Measurements from ENCODE around the gene CHSY1. TPM values are rescaled to one million over a fixed set of nuclear protein-coding genes. Genes with fewer than 3 reads are reported as not detected.
"Not testable (repeated sequence)": the region's sequence is repeated elsewhere in the genome, so short reads cannot be mapped to it uniquely, and the experiment has no call there.

The CHSY1 gene
- total RNA-seq, 1 donor: 23.4 TPM

DNA sequence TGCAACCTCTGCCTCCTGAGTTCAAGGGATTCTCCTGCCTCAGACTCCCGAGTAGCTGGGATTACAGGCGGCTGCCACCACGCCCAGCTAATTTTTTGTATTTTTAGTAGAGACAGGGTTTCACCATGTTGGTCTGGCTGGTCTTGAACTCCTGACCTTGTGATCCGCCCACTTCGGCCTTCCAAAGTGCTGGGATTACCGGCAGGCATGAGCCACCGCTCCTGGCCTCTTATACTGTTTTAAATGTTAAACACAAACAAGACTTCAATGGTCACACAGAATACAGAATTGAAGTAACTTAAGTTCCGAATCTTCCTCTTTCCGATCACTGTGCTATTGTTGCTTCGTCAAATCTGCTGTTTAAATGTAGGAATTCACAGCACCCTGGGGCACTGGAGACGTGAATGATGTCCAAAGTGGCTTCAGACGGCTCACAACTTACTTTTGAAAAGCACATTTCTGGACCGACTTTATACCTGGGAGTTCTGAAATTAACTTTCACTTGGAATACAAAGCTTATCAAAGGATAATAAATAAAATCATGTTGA lies 125.9 kb downstream of the CHSY1 start:
- not testable (repeated sequence) for DNase-seq (ENCODE audit: low read depth in 2 of 3, low spot score in 2 of 3)

Other genes starting within 250 kb of the CHSY1 start
- gene SELENOS, start 25.4 kb upstream of the CHSY1 start, total RNA-seq: 35.0 TPM
- gene SNRPA1, start 43.2 kb upstream of the CHSY1 start, total RNA-seq: 12.1 TPM
- 0.54 TPM for gene PCSK6, start 237.7 kb upstream of the CHSY1 start, total RNA-seq